Stimulated activated CD8-positive, alpha-beta memory T cell treated with anti-CD3 and anti-CD28 coated beads, Interleukin-4, amount 100 ng/mL, for 4 hours (primary cell): ENCODE measurements around the gene GREB1L.
"Not testable (repeated sequence)": the region's sequence is repeated elsewhere in the genome, so short reads cannot be mapped to it uniquely, and the experiment has no call there.

Experiments used
- DNase-seq, 2 donors: peaks; one replicate each; pipeline ENCODE4 v3.0.0-alpha.2; 2020; ENCODE audit warnings: low read depth in 2 of 2, low spot score in 1 of 2

GREB1L gene

GRCh38 chr18:21262979-21263378 is 20.9 kb downstream of the GREB1L start:
- no peak for DNase-seq

GRCh38 chr18:21264651-21265050 is 22.6 kb downstream of the GREB1L start:
- DNase-seq: no peak

GRCh38 chr18:21265971-21266673 is 24.1 kb downstream of the GREB1L start:
- no peak for DNase-seq

GRCh38 chr18:21267400-21267799 is 25.4 kb downstream of the GREB1L start:
- no peak for DNase-seq

- DNase-seq: no peak
Observed at GRCh38 chr18:21269349-21269748, 27.3 kb downstream of the GREB1L start.

GRCh38 chr18:21270453-21270852 is 28.4 kb downstream of the GREB1L start:
- DNase-seq: no peak

- no peak for DNase-seq
Observed at GRCh38 chr18:21272016-21272579, 30.1 kb downstream of the GREB1L start.

GRCh38 chr18:21273568-21273967 is 31.5 kb downstream of the GREB1L start:
- DNase-seq: no peak

GRCh38 chr18:21275645-21276044 is 33.6 kb downstream of the GREB1L start:
- DNase-seq: no peak

GRCh38 chr18:21277578-21277977 is 35.5 kb downstream of the GREB1L start:
- DNase-seq: no peak

GRCh38 chr18:21278218-21278617 is 36.2 kb downstream of the GREB1L start:
- DNase-seq: not testable (repeated sequence)

- DNase-seq: no peak
Observed at GRCh38 chr18:21281603-21282002, 39.6 kb downstream of the GREB1L start.

- no peak for DNase-seq
Observed at GRCh38 chr18:21284540-21284939, 42.5 kb downstream of the GREB1L start.

GRCh38 chr18:21289827-21290226 is 47.8 kb downstream of the GREB1L start:
- no peak for DNase-seq

GRCh38 chr18:21291106-21291505 is 49.1 kb downstream of the GREB1L start:
- DNase-seq: no peak

GRCh38 chr18:21293479-21293878 is 51.4 kb downstream of the GREB1L start:
- no peak for DNase-seq

- no peak for DNase-seq
Observed at GRCh38 chr18:21295101-21295500, 53.1 kb downstream of the GREB1L start.

GRCh38 chr18:21296045-21296444 is 54.0 kb downstream of the GREB1L start:
- DNase-seq: no peak

GRCh38 chr18:21298351-21298750 is 56.3 kb downstream of the GREB1L start:
- no peak for DNase-seq

- DNase-seq: no peak
Observed at GRCh38 chr18:21300035-21300907, 58.2 kb downstream of the GREB1L start.

GRCh38 chr18:21300908-21301200 is 58.8 kb downstream of the GREB1L start:
- DNase-seq: no peak

- no peak for DNase-seq
Observed at GRCh38 chr18:21303445-21303844, 61.4 kb downstream of the GREB1L start.
